ENCODE measurements around the gene DYNC1I2. TPM values are rescaled to one million over a fixed set of nuclear protein-coding genes. Genes with fewer than 3 reads are reported as not detected.
"Not testable (repeated sequence)": the region's sequence is repeated elsewhere in the genome, so short reads cannot be mapped to it uniquely, and the experiment has no call there.

The DYNC1I2 gene
- total RNA-seq, 2 experiments from 2014 or later, result 54.2 to 55.8 TPM

- H3K27me3 Mint-ChIP-seq; H3K9me3 Mint-ChIP-seq; H3K4me3 Mint-ChIP-seq; H3K4me1 Mint-ChIP-seq (ENCODE audit: low read depth); CTCF ChIA-PET; POLR2A ChIA-PET; DNase-seq; intact Hi-C loops (cut with micrococcal nuclease); H3K27ac Mint-ChIP-seq: not testable (repeated sequence)
- peaks cover 60% of the 10 kb centered on the region for H3K36me3 Mint-ChIP-seq
These were observed 71.5 kb downstream of the DYNC1I2 start for GRCh38 chr2:171758762-171759161.

- CTCF ChIA-PET; POLR2A ChIA-PET; H3K27me3 Mint-ChIP-seq; H3K27ac Mint-ChIP-seq; H3K9me3 Mint-ChIP-seq; intact Hi-C loops (cut with micrococcal nuclease); H3K4me1 Mint-ChIP-seq (ENCODE audit: low read depth); DNase-seq; H3K4me3 Mint-ChIP-seq: not testable (repeated sequence)
- H3K36me3 Mint-ChIP-seq, result peaks cover 51% of the 10 kb centered on the region
These were observed 73.9 kb downstream of the DYNC1I2 start for GRCh38 chr2:171761176-171761575.

GRCh38 chr2:171762879-171763573, 75.8 kb downstream of the DYNC1I2 start:
- Mint-ChIP-seq H3K27ac (no peak overlapping the region), H3K9me3 (peaks cover 2% of the 10 kb centered on the region), H3K4me1 (ENCODE audit: low read depth) (no peaks in the 10 kb centered on the region), H3K27me3 (no peaks in the 10 kb centered on the region), H3K36me3 (peaks cover 39% of the 10 kb centered on the region), H3K4me3 (no peak overlapping the region)
- ChIA-PET POLR2A (no interaction called here), CTCF (interaction anchor here (1.1 kb wide), 1 partner anchor 7 kb away, joined by 3 read pairs; no protein-coding TSS in a partner anchor)
- DNase-seq, result no peak
- intact Hi-C loops (cut with micrococcal nuclease), result no loop called here

DNA sequence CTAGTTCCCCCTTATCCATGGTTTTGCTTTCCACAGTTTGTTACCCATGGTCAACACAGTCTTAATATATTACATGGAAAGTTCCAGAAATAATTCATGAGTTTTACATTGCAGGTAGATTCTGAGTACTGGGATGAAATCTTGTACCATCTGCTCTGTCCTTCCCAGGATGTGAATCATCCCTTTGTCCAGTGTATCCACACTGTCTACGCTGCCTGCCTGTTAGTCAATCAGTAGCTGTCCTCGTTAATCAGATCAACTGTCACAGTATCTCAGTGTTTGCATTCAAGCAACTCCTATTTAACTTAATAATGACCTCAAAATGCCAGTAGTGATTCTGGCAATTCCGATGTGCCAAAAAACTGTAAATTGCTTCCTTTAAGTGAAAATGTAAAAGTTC, 76.3 kb downstream of the DYNC1I2 start:
- Mint-ChIP-seq H3K36me3 (peaks cover 33% of the 10 kb centered on the region), H3K9me3 (no peaks in the 10 kb centered on the region), H3K4me1 (ENCODE audit: low read depth) (no peaks in the 10 kb centered on the region), H3K4me3 (no peak overlapping the region), H3K27ac (no peak overlapping the region), H3K27me3 (no peaks in the 10 kb centered on the region)
- POLR2A ChIA-PET, result no interaction called here
- CTCF ChIA-PET, result no interaction called here
- no peak for DNase-seq
- intact Hi-C loops (cut with micrococcal nuclease), result no loop called here

GRCh38 chr2:171771463-171771862, 84.2 kb downstream of the DYNC1I2 start:
- no peak overlapping the region for H3K4me3 Mint-ChIP-seq
- CTCF ChIA-PET, result no interaction called here

DNA sequence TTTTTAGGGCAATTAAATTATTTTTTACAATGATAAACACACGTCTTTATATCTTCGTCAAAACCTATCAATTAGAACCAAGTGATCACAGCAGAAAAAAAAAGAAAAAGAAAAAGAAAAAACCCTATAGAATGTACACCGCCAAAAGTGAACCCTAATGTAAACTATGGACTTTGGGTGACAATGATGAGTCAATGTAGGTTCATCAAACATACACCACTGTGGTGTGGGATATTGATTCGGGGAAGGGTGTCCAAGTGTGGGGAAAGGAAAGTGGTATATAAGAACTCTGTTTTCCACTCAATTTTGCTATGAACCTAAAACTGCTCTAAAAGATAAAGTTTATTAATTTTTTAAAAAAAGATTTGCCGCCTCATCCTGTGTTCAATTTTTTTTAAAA, 85.1 kb downstream of the DYNC1I2 start:
- no peak for DNase-seq
- intact Hi-C loops (cut with micrococcal nuclease), result no loop called here
- Mint-ChIP-seq H3K27me3 (no peaks in the 10 kb centered on the region), H3K4me1 (ENCODE audit: low read depth) (no peaks in the 10 kb centered on the region), H3K27ac (no peak overlapping the region), H3K36me3 (peaks cover 12% of the 10 kb centered on the region), H3K4me3 (no peak overlapping the region), H3K9me3 (peaks cover 21% of the 10 kb centered on the region)
- ChIA-PET POLR2A (no interaction called here), CTCF (no interaction called here)

More at GRCh38 chr2:171771463-171771862, 84.2 kb downstream of the DYNC1I2 start:
- intact Hi-C loops (cut with micrococcal nuclease), result no loop called here
- H3K9me3 Mint-ChIP-seq, result peaks cover 21% of the 10 kb centered on the region
- POLR2A ChIA-PET, result no interaction called here
- no peak overlapping the region for H3K27ac Mint-ChIP-seq
- peaks cover 12% of the 10 kb centered on the region for H3K36me3 Mint-ChIP-seq
- no peaks in the 10 kb centered on the region for H3K27me3 Mint-ChIP-seq
- H3K4me1 Mint-ChIP-seq (ENCODE audit: low read depth), result no peaks in the 10 kb centered on the region
- DNase-seq, result no peak

DNA sequence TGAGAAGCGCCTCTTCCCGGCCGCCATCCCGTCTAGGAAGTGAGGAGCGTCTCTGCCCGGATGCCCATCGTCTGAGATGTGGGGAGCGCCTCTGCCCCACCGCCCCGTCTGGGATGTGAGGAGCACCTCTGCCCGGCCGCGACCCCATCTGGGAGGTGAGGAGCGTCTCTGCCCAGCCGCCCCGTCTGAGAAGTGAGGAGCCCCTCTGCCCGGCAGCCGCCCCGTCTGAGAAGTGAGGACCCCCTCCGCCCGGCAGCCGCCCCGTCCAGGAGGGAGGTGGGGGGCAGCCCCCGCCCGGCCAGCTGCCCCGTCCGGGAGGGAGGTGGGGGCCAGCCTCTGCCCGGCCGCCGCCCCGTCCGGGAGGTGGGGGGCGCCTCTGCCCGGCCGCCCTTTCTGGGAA, 87.3 kb downstream of the DYNC1I2 start:
- CTCF ChIA-PET; H3K4me1 Mint-ChIP-seq (ENCODE audit: low read depth); H3K27ac Mint-ChIP-seq; intact Hi-C loops (cut with micrococcal nuclease); H3K27me3 Mint-ChIP-seq; DNase-seq; H3K4me3 Mint-ChIP-seq; POLR2A ChIA-PET: not testable (repeated sequence)
- Mint-ChIP-seq H3K36me3 (peaks cover 14% of the 10 kb centered on the region), H3K9me3 (peaks cover 33% of the 10 kb centered on the region)

- Mint-ChIP-seq H3K9me3 (peaks cover 18% of the 10 kb centered on the region), H3K4me1 (ENCODE audit: low read depth) (no peaks in the 10 kb centered on the region), H3K36me3 (peaks cover 15% of the 10 kb centered on the region), H3K4me3 (no peak overlapping the region), H3K27me3 (no peaks in the 10 kb centered on the region), H3K27ac (no peak overlapping the region)
- ChIA-PET POLR2A (no interaction called here), CTCF (no interaction called here)
- DNase-seq, result no peak
- intact Hi-C loops (cut with micrococcal nuclease), result no loop called here
These were observed 91.2 kb downstream of the DYNC1I2 start for GRCh38 chr2:171778515-171778914.

DNA sequence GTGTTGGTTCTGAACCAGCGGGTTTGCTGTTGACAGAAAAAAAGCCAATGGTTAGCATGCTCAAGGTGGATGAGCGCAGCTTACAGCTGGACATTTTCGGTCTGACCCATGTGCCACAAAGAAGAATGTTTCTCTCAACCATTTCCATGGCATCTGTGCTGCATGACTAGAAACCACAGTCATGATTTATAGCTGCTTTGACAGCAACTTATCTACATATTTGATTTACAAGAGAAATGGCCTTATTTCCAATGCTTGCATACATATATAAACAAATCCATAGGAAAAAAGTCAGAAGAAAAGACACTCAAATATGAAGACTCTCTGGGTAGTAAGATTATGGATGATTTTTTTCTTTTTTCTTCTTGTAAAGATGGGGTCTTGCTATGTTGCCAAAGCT, 98.2 kb downstream of the DYNC1I2 start:
- intact Hi-C loops (cut with micrococcal nuclease), result no loop called here

GRCh38 chr2:171787333-171788072, 100.2 kb downstream of the DYNC1I2 start:
- H3K27ac Mint-ChIP-seq, result no peak overlapping the region
- no peaks in the 10 kb centered on the region for H3K27me3 Mint-ChIP-seq
- H3K36me3 Mint-ChIP-seq, result peaks cover 41% of the 10 kb centered on the region
- H3K4me1 Mint-ChIP-seq (ENCODE audit: low read depth), result peaks cover 2% of the 10 kb centered on the region
- intact Hi-C loops (cut with micrococcal nuclease), result no loop called here
- ChIA-PET POLR2A (no interaction called here), CTCF (interaction anchor here (0.9 kb wide), 2 partner anchors 317 to 340 kb away, joined by 3 read pairs; no protein-coding TSS in a partner anchor)
- H3K4me3 Mint-ChIP-seq, result no peak overlapping the region
- no peak for DNase-seq
- H3K9me3 Mint-ChIP-seq, result peaks cover 4% of the 10 kb centered on the region

More for the DNA sequence above, 98.2 kb downstream of the DYNC1I2 start:
- ChIA-PET POLR2A (no interaction called here), CTCF (no interaction called here)
- Mint-ChIP-seq H3K36me3 (peaks cover 33% of the 10 kb centered on the region), H3K9me3 (peaks cover 4% of the 10 kb centered on the region), H3K27ac (no peak overlapping the region), H3K4me3 (no peak overlapping the region), H3K27me3 (no peaks in the 10 kb centered on the region), H3K4me1 (ENCODE audit: low read depth) (peaks cover 2% of the 10 kb centered on the region)
- no peak for DNase-seq

DNA sequence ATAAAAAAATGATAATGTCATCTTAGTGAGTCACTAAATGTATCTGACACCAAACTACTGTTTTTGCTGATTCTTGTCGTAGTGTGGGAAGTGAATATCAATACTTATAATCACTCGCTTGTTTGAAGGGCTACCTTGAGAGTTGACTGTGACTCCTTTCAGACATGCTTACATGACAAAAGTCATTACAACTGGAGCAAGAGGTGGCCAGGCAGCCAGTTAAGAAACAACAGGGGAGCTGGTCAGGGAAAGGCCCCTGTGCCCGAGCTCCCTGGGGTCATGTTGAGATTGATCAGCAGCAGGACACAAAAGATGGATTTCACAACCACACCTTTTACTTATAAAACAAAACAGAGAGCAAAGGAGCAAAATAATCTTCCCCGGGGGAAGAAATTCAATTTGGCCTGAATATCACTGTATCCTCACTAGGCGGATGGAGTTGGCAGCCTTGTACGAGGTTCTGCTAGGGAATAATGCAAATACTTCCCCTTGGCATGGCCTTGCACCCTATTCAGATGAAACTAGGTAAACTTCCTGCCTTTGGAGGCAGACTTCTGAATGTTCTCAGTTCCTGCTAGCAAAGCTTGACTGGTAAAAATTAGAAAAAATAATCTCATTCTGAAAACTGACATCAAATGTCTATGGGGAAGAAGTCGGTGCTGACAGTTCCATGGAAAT, 101.2 kb downstream of the DYNC1I2 start:
- H3K4me3 Mint-ChIP-seq, result no peak overlapping the region
- DNase-seq, result no peak
- H3K9me3 Mint-ChIP-seq, result peaks cover 2% of the 10 kb centered on the region
- ChIA-PET CTCF (no interaction called here), POLR2A (no interaction called here)
- intact Hi-C loops (cut with micrococcal nuclease), result no loop called here
- H3K27me3 Mint-ChIP-seq, result no peaks in the 10 kb centered on the region
- H3K36me3 Mint-ChIP-seq, result peaks cover 40% of the 10 kb centered on the region
- peaks cover 2% of the 10 kb centered on the region for H3K4me1 Mint-ChIP-seq (ENCODE audit: low read depth)
- no peak overlapping the region for H3K27ac Mint-ChIP-seq

GRCh38 chr2:171789956-171790355, 102.7 kb downstream of the DYNC1I2 start:
- DNase-seq, result no peak
- Mint-ChIP-seq H3K27ac (no peak overlapping the region), H3K4me3 (no peak overlapping the region), H3K4me1 (ENCODE audit: low read depth) (peaks cover 13% of the 10 kb centered on the region), H3K36me3 (peaks cover 32% of the 10 kb centered on the region), H3K9me3 (no peaks in the 10 kb centered on the region), H3K27me3 (no peaks in the 10 kb centered on the region)
- intact Hi-C loops (cut with micrococcal nuclease), result no loop called here
- POLR2A ChIA-PET, result no interaction called here
- CTCF ChIA-PET, result no interaction called here

Measured in activated CD4-positive, alpha-beta memory T cell treated with anti-CD3 and anti-CD28 coated beads for 36 hours (primary cell).